ENCODE results near the gene TDRD12.

DNA sequence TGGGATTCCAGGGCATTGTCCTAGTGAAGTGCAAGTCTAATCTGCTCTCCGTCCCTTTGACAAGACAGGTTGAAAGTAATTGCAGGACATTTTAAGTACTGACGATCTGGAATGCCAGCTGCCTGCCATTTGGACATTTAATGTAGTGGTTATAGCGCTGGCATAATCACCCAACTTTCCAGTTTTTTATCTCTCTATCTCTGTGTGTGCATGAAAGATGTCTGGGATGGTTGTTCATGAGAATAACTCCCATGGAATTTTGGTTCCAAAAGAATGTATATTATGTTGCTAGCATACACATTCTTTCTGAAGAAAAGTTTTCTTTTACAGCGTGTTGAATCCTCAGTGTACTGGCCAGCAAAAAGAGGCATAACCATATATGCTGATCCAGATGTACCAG lies 53.6 kb downstream of the TDRD12 start:
- TF ChIP-seq, protein P1, sequence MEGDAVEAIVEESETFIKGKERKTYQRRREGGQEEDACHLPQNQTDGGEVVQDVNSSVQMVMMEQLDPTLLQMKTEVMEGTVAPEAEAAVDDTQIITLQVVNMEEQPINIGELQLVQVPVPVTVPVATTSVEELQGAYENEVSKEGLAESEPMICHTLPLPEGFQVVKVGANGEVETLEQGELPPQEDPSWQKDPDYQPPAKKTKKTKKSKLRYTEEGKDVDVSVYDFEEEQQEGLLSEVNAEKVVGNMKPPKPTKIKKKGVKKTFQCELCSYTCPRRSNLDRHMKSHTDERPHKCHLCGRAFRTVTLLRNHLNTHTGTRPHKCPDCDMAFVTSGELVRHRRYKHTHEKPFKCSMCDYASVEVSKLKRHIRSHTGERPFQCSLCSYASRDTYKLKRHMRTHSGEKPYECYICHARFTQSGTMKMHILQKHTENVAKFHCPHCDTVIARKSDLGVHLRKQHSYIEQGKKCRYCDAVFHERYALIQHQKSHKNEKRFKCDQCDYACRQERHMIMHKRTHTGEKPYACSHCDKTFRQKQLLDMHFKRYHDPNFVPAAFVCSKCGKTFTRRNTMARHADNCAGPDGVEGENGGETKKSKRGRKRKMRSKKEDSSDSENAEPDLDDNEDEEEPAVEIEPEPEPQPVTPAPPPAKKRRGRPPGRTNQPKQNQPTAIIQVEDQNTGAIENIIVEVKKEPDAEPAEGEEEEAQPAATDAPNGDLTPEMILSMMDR (IDR thresholded peaks at IDR 0.05) = no peak
- TF ChIP-seq POLR2A (IDR thresholded peaks at IDR 0.05) = no peak

Measured in heart left ventricle (tissue), 13 donors.